Aorta (tissue), 5 donors: Measurements from ENCODE around the gene ITPR3. TPM values are rescaled to one million over a fixed set of nuclear protein-coding genes. Genes with fewer than 3 reads are reported as not detected.

Experiments used
- ATAC-seq: fragments of 200-7000 bp; cut with Tn5 transposase; one replicate; pipeline ENCODE4 v1.9.1; 2022; ENCODE audit warnings: moderate library complexity; ENCODE audit not compliant: low FRiP score
- DNase-seq, 2 donors: peaks; one replicate each; pipeline ENCODE4 v3.0.0-alpha.2; 2020
- H3K27ac ChIP-seq, 2 donors: one replicate each; pipeline ENCODE4 v1.5.1; 2013; ENCODE audit warnings: low read length in 2 of 2, mild to moderate bottlenecking in 2 of 2, moderate library complexity in 2 of 2, control low read depth in 1 of 2, inconsistent platforms in 1 of 2, low read depth in 1 of 2
- H3K27me3 ChIP-seq, 2 donors: one replicate each; pipeline ENCODE4 v1.6.1; 2013; ENCODE audit warnings: control low read depth in 1 of 2, low read length in 1 of 2, mild to moderate bottlenecking in 1 of 2, moderate library complexity in 1 of 2; ENCODE audit not compliant: insufficient read depth in 2 of 2, control insufficient read depth in 1 of 2
- H3K36me3 ChIP-seq, 2 donors: one replicate each; pipeline ENCODE4 v1.6.1; 2013; ENCODE audit warnings: control low read depth in 1 of 2, low read length in 1 of 2, mild to moderate bottlenecking in 1 of 2; ENCODE audit not compliant: insufficient read depth in 2 of 2, control insufficient read depth in 1 of 2
- H3K4me1 ChIP-seq, 2 donors: one replicate each; pipeline ENCODE4 v1.6.1; 2013; ENCODE audit warnings: low read length in 2 of 2, control low read depth in 1 of 2, mild to moderate bottlenecking in 1 of 2, moderate library complexity in 1 of 2; ENCODE audit not compliant: insufficient read depth in 2 of 2, control insufficient read depth in 1 of 2
- H3K4me3 ChIP-seq, 2 donors: one replicate each; pipeline ENCODE4 v1.5.1; 2013; ENCODE audit warnings: low read length in 2 of 2, control low read depth in 1 of 2, mild to moderate bottlenecking in 1 of 2
- H3K9me3 ChIP-seq: one replicate; pipeline ENCODE4 v1.6.1; 2013; ENCODE audit warnings: mild to moderate bottlenecking, low read length; ENCODE audit not compliant: control insufficient read depth
- WGBS, 2 donors: extraction: QIAGEN DNeasy Blood & Tissue Kit; methylation state at CpG; one replicate each; pipeline ENCODE4 v1.1.7; 2013; 5-methylcytosine and 5-hydroxymethylcytosine counted together
- intact Hi-C, 2 donors: fragments of 100-400 bp; cut with DNase I; formaldehyde crosslinking; loops; one replicate each; pipeline versions ENCODE4 v1.14.2 to v1.15.0; 2022
- polyA plus RNA-seq, 2 donors: library from polyadenylated mRNA; stranded (reverse); fragments of 200-250 nt; gene quantifications; one replicate each; pipeline ENCODE4 v1.2.3, GENCODE V29; 2013
- total RNA-seq, 2 donors: library from RNA; stranded (reverse); fragmentation: NEBNext Ultra II Directional; extraction: Animal tissue kit (Norgen Biotek cat#: 25700); gene quantifications; one replicate each; pipeline ENCODE4 v1.2.1, GENCODE V29; 2021
- donor health status: healthy with polysubstance abuse.
- donor health status: Bipolar disorder and iron deficiency.
- donor health status: DM: no; HTN: no; CAD: no.
- donor health status: DM: no; HTN: no; CAD: no.
- donor health status: DM: yes; HTN: yes; CAD: no.

ITPR3 gene
- total and polyA plus RNA-seq, 4 donors, result 4.6 to 28.8 (median 9.5) TPM

DNA sequence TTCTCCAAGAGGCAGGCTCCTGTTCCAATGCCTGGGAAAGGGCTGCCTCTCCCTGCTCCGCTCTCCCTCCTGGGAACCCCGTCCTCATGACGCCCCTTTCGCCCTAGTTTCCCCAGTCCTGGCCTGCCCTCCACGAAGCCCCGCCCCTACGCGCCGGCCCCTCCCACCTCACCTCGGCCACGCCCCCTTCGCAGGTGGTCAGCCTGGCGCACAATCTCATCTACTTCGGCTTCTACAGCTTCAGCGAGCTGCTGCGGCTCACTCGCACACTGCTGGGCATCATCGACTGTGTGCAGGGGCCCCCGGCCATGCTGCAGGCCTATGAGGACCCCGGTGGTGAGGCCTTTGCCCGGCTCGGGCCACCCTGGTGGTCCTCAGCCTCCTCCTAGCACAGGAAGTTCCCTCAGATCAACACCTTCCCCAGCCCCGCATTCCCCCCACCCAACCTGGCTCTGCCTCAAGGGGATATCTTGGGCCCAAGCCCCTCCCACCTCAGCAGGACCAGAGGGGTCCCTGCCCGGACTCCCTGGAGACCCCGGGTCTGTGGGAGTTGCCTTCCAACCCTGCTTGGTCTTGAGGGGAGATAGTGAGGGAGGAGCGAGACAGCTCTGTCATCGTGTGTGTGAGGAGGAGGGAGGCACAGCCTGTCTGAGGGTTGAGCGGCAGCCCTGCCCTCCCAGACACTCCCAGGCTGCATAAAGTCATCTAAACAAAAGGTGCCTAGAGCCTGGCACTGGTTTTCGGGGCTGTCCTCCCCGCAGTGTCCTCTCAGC is 50.0 kb downstream of the ITPR3 start:
- 48 to 49% methylated on average over 30 of the region's 30 CpGs for WGBS, 2 donors
- Histone ChIP-seq H3K4me1 (no peaks in the 10 kb centered on the region), H3K9me3 (no peaks in the 10 kb centered on the region), H3K27me3 (no peaks in the 10 kb centered on the region), H3K4me3 (no peak overlapping the region), H3K36me3 (no peaks in the 10 kb centered on the region), H3K27ac (no peak overlapping the region)
- ATAC-seq (peak; percentile 2), DNase-seq (no peak)
- intact Hi-C loops, result loop anchor here in 1 of 2 donors (5.0 kb wide), 2 partner anchors 39 to 84 kb away; no protein-coding TSS in a partner anchor

DNA sequence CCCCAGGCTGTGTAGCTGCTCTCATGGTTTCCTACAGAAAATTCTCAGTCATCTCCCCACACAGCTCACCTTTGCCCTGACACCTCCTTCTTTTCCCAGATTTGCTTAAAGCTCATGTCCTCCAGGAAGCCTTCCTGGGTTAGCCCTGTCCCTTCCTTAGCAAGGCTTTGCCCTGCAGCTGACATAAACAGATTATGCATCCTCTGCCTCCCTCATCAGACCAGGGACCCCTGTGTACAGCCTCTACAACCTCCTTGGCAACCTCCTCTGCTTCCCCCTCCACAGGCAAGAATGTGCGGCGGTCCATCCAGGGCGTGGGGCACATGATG is 50.6 kb downstream of the ITPR3 start:
- Histone ChIP-seq H3K27me3 (no peaks in the 10 kb centered on the region), H3K4me1 (no peaks in the 10 kb centered on the region), H3K27ac (no peak overlapping the region), H3K4me3 (no peak overlapping the region), H3K9me3 (no peaks in the 10 kb centered on the region), H3K36me3 (no peaks in the 10 kb centered on the region)
- ATAC-seq (no peak), DNase-seq (no peak)
- WGBS, 2 donors, result 91 to 94% methylated on average over 3 of the region's 3 CpGs
- intact Hi-C loops, result loop anchor here in 1 of 2 donors (5.0 kb wide), 2 partner anchors 39 to 84 kb away; no protein-coding TSS in a partner anchor

DNA sequence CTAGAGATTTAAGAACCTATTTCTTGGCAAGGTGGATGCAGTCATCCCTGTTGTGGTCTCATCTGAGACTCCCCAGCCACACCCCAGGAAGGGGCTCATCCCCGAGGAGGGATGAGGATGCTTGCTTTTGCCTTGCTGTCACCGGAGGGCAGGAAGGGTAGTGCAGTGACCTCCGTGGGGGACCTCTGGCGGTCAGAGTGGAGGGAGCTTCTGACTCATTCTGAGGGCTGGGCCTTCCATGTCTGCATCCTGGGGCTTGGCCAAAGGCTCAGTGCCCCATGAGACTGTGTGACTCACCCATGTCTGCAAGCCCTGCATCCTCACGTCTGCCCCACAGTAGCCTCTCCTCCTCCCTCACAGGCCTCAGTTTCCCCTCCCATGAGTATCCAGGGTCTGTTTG is 51.7 kb downstream of the ITPR3 start:
- ATAC-seq, result peak; percentile 86
- intact Hi-C loops, result loop anchor here in 1 of 2 donors (5.0 kb wide), 2 partner anchors 41 to 86 kb away; no protein-coding TSS in a partner anchor
- no peaks in the 10 kb centered on the region for H3K9me3 ChIP-seq
- DNase-seq, result peak; percentile 94 to 96
- no peaks in the 10 kb centered on the region for H3K27me3 ChIP-seq
- no peak overlapping the region for H3K4me3 ChIP-seq
- H3K4me1 ChIP-seq, result no peaks in the 10 kb centered on the region
- no peaks in the 10 kb centered on the region for H3K36me3 ChIP-seq
- no peak overlapping the region for H3K27ac ChIP-seq
- WGBS, 2 donors, result 7 to 20% methylated on average over 5 of the region's 5 CpGs

DNA sequence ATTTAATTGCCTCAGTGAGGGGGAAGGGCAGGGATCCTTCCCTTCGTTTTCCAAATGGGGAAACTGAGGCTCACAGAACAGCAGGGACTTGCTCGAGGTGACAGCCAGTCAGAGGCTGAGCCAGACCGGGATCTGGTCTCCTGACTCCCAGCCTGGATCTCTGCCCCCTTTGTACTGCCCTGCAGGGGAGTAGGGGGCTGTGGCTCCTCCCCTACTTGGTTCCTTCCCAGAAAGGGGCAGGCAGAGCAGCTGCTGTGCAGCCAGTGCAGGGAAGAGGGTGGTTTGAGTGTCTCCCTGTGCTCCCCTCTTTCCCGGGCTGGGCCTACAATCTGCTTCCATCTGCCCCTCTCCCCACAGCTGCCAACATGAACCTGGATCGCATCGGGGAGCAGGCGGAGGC is 52.7 kb downstream of the ITPR3 start:
- no peaks in the 10 kb centered on the region for H3K4me1 ChIP-seq
- H3K4me3 ChIP-seq, result no peak overlapping the region
- no peaks in the 10 kb centered on the region for H3K27me3 ChIP-seq
- H3K36me3 ChIP-seq, result no peaks in the 10 kb centered on the region
- 74 to 77% methylated on average over 7 of the region's 7 CpGs for WGBS, 2 donors
- H3K9me3 ChIP-seq, result no peaks in the 10 kb centered on the region
- no peak overlapping the region for H3K27ac ChIP-seq
- no peak for ATAC-seq
- DNase-seq, result no peak
- intact Hi-C loops, result loop anchor here in 1 of 2 donors (5.0 kb wide), 2 partner anchors 42 to 87 kb away; no protein-coding TSS in a partner anchor

DNA sequence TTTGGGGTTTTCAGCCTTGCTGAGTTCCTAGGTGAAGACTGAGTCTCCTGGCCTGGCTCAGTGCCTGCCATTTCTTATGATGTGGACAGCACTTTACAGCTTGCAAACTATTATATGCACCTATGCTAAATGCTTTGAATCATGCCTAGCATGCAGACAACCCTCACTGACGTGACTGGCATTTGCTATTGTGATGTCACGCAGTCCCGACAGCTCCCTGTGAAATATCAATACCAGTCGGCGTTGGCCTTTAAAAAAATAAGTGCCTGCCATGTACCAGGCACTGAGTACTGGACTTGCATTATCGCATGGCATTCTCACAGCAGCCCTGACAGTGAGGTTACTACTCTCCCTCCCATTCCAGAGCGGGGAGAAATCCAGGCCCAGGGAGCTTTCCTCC is 54.8 kb downstream of the ITPR3 start:
- H3K36me3 ChIP-seq, result no peaks in the 10 kb centered on the region
- H3K9me3 ChIP-seq, result no peaks in the 10 kb centered on the region
- intact Hi-C loops, result no loop called here
- no peaks in the 10 kb centered on the region for H3K27me3 ChIP-seq
- no peak overlapping the region for H3K4me3 ChIP-seq
- no peak for ATAC-seq
- no peak overlapping the region for H3K27ac ChIP-seq
- DNase-seq, result no peak
- H3K4me1 ChIP-seq, result no peaks in the 10 kb centered on the region
- WGBS, 2 donors, result 92 to 93% methylated on average over 7 of the region's 7 CpGs

DNA sequence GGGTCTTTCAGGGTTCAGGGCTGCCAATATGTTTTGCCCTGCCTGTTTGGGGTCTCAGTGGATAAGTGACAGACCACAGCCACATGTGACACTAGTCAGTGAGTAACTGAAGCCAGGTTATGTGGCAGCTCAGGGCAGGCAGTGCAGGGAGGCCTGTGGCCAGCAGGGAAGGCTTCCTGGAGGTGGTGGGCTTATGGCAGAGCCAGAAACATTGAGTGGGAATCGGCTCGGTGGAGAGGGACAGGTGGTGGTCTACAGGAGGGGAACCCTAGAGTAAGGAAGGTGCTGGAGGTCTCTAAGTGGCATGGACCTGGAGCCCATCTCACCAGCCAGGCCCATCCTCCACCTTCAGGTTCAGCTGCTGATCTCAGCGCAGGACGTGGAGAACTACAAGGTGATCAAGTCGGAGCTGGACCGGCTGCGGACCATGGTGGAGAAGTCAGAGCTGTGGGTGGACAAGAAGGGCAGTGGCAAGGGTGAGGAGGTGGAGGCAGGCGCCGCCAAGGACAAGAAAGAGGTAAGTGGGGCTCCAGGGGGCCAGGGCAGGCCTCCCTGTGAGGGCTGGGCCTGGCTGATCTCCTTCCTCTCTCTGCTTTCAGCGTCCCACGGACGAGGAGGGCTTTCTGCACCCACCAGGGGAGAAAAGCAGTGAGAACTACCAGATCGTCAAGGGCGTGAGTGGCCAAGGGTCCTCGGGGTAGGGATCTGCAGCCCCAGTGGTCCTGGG is 55.5 kb downstream of the ITPR3 start:
- DNase-seq, result no peak
- Histone ChIP-seq H3K4me1 (no peaks in the 10 kb centered on the region), H3K9me3 (no peaks in the 10 kb centered on the region), H3K36me3 (no peaks in the 10 kb centered on the region), H3K27me3 (no peaks in the 10 kb centered on the region), H3K4me3 (no peak overlapping the region), H3K27ac (no peak overlapping the region)
- intact Hi-C loops, result no loop called here
- ATAC-seq, result no peak
- WGBS, 2 donors, result 82 to 83% methylated on average over 15 of the region's 15 CpGs

DNA sequence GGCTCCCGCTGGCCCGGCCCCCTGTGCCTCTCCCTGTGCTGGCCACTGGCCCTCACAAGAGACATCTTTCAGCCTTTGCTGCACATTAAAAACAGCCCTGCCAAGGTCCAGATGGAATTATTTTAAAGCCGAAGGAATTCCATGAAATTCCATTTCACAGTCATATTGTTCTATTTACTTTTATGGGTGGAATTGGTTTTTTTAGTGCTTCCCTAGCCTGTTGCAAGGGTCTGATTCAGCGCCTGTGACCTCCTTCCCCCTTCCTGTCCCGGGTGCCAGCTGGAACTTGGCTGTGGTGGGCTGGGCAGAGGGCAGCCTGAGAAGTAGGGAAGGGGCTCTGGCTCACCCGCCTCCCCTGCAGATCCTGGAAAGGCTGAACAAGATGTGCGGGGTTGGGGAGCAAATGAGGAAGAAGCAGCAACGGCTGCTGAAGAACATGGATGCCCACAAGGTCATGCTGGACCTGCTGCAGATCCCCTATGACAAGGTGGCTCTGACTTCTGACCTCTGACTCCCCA is 56.1 kb downstream of the ITPR3 start:
- ATAC-seq, result no peak
- DNase-seq, result no peak
- WGBS, 2 donors, result 50 to 54% methylated on average over 8 of the region's 8 CpGs
- no peaks in the 10 kb centered on the region for H3K27me3 ChIP-seq
- no peaks in the 10 kb centered on the region for H3K9me3 ChIP-seq
- no peak overlapping the region for H3K27ac ChIP-seq
- intact Hi-C loops, result no loop called here
- no peak overlapping the region for H3K4me3 ChIP-seq
- H3K36me3 ChIP-seq, result no peaks in the 10 kb centered on the region
- H3K4me1 ChIP-seq, result no peaks in the 10 kb centered on the region

DNA sequence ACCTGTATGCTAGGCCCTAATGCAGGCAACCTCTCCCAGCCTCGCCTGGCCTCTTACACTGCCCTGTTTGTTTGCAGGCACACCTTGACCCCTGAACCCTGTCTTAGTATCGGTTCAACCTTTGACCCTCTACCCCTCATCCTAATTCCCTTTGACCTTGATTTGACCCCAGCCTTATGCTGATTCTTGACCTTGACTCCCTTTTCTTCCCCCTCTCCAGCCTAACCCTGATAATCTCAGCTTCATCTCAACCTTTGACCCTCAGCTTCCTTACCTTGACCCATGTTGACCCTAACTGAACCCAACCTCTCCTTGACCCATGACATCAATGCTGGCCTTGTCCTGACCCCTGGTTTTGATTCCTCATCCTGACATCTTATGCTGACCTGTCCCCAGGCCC is 56.6 kb downstream of the ITPR3 start:
- Histone ChIP-seq H3K27ac (no peak overlapping the region), H3K36me3 (no peaks in the 10 kb centered on the region), H3K4me1 (no peaks in the 10 kb centered on the region), H3K9me3 (no peaks in the 10 kb centered on the region), H3K27me3 (no peaks in the 10 kb centered on the region), H3K4me3 (no peak overlapping the region)
- intact Hi-C loops, result no loop called here
- DNase-seq, result no peak
- ATAC-seq, result no peak
- WGBS, 2 donors, result 96 to 100% methylated on average over 2 of the region's 2 CpGs
